Lower leg skin (tissue), 4 donors: ENCODE results near the gene MMADHC. TPM values are rescaled to one million over a fixed set of nuclear protein-coding genes. Genes with fewer than 3 reads are reported as not detected.

Experiments
- DNase-seq, 2 donors: peaks; one replicate each; pipeline ENCODE4 v3.0.0-alpha.2; 2019; ENCODE audit warnings: low spot score in 2 of 2
- H3K4me3 ChIP-seq: fragments of 200-600 bp; sonication (generic); 2 replicates; pipeline ENCODE4 v1.5.1; 2017; ENCODE audit warnings: mild to moderate bottlenecking, low read depth; ENCODE audit not compliant: poor library complexity, severe bottlenecking
- POLR2A ChIP-seq, 2 donors: fragments of 450-650 bp; IDR thresholded peaks; one replicate each; pipeline ENCODE4 v1.6.1; 2016 to 2017; ENCODE audit warnings: antibody characterized with exemption in 2 of 2, mild to moderate bottlenecking in 1 of 2, moderate library complexity in 1 of 2
- WGBS, 2 donors: methylation state at CpG; one replicate each; pipeline ENCODE4 v1.1.5; 2018; 5-methylcytosine and 5-hydroxymethylcytosine counted together
- intact Hi-C: fragments of 100-400 bp; cut with DNase I; formaldehyde crosslinking; loops from one replicate; pipeline ENCODE4 v1.15.0; 2023; ENCODE audit warnings: low total_unique reads
- total RNA-seq, 4 donors: library from RNA; depleted of rRNA; stranded (reverse); fragments of >200 nt; gene quantifications; one replicate each; pipeline ENCODE4 v1.1.0, GENCODE V29; 2016
- TF ChIP-seq, protein P1 (sequence below), 3 donors: fragments of 450-650 bp; IDR thresholded peaks; one replicate each; pipeline ENCODE4 v1.5.1; 2016; ENCODE audit warnings: antibody characterized with exemption in 3 of 3, mild to moderate bottlenecking in 3 of 3, moderate library complexity in 2 of 3

MMADHC gene
- total RNA-seq, 4 donors from 2014 or later: 66.3 to 118 (median 95.4) TPM

DNA sequence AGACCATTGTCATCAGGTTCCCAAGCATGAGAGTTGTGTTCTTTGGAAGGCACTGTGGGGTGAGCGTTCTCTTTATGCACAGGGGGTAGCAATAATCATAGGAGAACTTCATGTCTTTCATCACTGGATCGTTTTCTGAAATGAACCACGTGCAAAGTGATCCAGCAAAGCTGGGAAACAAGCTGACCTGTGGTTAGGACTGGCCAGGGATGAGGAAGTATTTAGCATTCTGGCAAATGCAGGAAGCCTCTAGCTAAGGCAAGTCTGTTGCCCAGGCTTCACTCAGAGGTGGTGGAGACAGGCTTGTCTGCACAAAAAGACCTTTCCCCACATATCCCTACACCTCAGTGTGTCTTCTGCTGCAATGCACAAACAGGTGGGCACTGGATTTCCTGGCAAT lies 58.6 kb downstream of the MMADHC start:
- intact Hi-C loops: no loop called here
- WGBS, 2 donors: 55 to 68% methylated on average over 3 of the region's 3 CpGs
- TF ChIP-seq, protein P1, sequence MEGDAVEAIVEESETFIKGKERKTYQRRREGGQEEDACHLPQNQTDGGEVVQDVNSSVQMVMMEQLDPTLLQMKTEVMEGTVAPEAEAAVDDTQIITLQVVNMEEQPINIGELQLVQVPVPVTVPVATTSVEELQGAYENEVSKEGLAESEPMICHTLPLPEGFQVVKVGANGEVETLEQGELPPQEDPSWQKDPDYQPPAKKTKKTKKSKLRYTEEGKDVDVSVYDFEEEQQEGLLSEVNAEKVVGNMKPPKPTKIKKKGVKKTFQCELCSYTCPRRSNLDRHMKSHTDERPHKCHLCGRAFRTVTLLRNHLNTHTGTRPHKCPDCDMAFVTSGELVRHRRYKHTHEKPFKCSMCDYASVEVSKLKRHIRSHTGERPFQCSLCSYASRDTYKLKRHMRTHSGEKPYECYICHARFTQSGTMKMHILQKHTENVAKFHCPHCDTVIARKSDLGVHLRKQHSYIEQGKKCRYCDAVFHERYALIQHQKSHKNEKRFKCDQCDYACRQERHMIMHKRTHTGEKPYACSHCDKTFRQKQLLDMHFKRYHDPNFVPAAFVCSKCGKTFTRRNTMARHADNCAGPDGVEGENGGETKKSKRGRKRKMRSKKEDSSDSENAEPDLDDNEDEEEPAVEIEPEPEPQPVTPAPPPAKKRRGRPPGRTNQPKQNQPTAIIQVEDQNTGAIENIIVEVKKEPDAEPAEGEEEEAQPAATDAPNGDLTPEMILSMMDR (IDR thresholded peaks at IDR 0.05): no peak
- no peak for TF ChIP-seq POLR2A (IDR thresholded peaks at IDR 0.05)
- no peak overlapping the region for H3K4me3 ChIP-seq
- no peak for DNase-seq

DNA sequence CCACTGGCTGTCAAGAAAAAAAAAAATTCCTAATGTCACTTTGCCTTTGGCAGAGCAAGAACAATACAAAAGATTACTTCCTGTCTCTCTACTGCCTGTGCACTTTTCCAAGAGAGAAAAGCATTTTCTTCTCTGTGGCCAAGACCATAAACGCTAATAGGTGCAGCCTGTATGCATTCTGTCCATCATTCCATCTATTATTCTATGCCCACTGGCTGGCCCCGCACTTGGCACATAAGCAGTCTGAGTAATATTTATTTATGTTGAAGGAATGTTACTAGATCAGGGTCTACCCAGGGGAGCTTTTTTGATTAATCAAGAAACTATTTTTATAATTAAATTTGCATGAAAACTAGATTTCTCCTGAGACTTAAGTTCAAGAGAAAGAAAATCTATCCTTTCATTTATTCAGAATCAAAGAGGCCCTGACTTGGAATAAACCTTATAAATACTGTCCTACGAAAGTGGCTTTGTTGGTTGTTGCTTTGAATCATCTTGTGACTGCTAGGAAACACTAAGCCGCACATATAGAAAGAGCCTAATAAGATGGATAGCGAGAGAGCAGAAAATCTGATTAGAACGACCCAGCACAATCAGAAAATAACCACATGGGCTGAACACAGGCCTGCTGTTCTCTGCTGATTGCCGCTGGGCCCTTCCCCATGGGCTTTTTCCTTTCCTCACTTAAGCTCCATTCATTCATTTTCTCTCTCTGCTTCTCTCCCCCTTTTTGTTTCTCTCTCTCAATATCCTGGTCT lies 59.4 kb downstream of the MMADHC start:
- H3K4me3 ChIP-seq: no peak overlapping the region
- TF ChIP-seq POLR2A (IDR thresholded peaks at IDR 0.05): no peak
- TF ChIP-seq, protein P1 (IDR thresholded peaks at IDR 0.05): no peak
- DNase-seq: no peak
- intact Hi-C loops: no loop called here
- WGBS, 2 donors: 73 to 81% methylated on average over 7 of the region's 7 CpGs

DNA sequence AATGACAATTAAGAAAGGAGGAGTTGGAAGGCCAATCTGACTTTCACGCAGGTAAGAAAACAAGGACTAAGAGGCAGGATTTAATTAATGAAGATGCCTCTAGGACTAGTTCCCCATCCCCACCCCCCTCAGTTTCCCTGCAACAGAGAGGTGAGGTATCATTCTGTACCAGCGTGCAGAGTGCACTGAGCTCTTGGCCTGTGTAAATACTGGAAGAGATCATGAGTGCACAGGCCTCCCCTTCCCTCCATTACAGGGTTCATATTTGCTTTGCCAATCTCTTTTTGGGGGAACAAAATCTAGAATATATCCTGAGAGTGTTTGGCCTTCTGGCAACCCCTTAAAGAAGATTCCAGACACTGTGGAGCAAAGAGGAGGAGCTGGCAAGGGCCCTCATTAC lies 60.9 kb downstream of the MMADHC start:
- intact Hi-C loops: no loop called here
- TF ChIP-seq POLR2A (IDR thresholded peaks at IDR 0.05): no peak
- TF ChIP-seq, protein P1 (IDR thresholded peaks at IDR 0.05): no peak
- WGBS, 2 donors: 94% methylated on average over 2 of the region's 2 CpGs
- no peak for DNase-seq
- H3K4me3 ChIP-seq: no peak overlapping the region

DNA sequence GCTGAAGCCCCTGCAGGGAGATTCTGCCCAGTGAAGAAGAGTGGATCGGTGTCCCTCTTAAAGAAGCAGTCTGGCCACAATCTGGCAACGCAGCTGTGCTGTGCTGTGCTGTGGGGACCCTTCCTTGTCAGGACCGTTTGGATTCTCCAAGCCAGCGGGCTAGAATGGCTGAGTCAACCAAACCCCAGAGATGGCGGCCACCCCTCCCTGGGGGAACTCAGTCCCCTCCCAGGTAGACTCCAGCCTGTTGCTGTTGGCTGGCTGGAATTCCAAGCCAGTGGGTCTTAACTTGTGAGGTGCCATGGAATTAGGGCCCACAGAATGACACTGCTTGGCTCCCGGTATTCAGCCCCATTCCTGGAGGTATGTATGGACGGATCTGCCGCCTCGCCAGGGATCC lies 62.3 kb downstream of the MMADHC start:
- WGBS, 2 donors: 95% methylated on average over 6 to 9 of the region's 9 CpGs
- no peak overlapping the region for H3K4me3 ChIP-seq
- intact Hi-C loops: no loop called here
- DNase-seq: no peak
- TF ChIP-seq, protein P1 (IDR thresholded peaks at IDR 0.05): no peak
- TF ChIP-seq POLR2A (IDR thresholded peaks at IDR 0.05): no peak
